Memory B cell (primary cell): Measurements from ENCODE around the gene KLHDC1.
"Not testable (repeated sequence)": the region's sequence is repeated elsewhere in the genome, so short reads cannot be mapped to it uniquely, and the experiment has no call there.

Experiments used
- ATAC-seq: fragments of 150-1000 bp; cut with Tn5 transposase; 2 replicates; pipeline ENCODE4 v1.10.0; 2021; ENCODE audit warnings: low read depth, mild to moderate bottlenecking, moderate library complexity
- DNase-seq, 2 donors: peaks; one replicate each; pipeline ENCODE4 v3.0.0; 2022; ENCODE audit warnings: low spot score in 2 of 2
- H3K27ac Mint-ChIP-seq: one replicate; pipeline ENCODE4 v1.8.0; 2022; ENCODE audit warnings: mild to moderate bottlenecking, moderate library complexity, mixed read lengths
- H3K27me3 Mint-ChIP-seq: one replicate; pipeline ENCODE4 v1.8.0; 2022; ENCODE audit warnings: mixed read lengths
- H3K36me3 Mint-ChIP-seq: one replicate; pipeline ENCODE4 v1.8.0; 2022; ENCODE audit warnings: mild to moderate bottlenecking, mixed read lengths
- H3K4me1 Mint-ChIP-seq: one replicate; pipeline ENCODE4 v1.8.0; 2022; ENCODE audit warnings: mixed read lengths
- H3K4me3 Mint-ChIP-seq: one replicate; pipeline ENCODE4 v1.8.0; 2022; ENCODE audit warnings: mild to moderate bottlenecking, moderate library complexity, mixed read lengths
- H3K9me3 Mint-ChIP-seq: one replicate; pipeline ENCODE4 v1.8.0; 2022; ENCODE audit warnings: mixed read lengths

Gene KLHDC1

DNA sequence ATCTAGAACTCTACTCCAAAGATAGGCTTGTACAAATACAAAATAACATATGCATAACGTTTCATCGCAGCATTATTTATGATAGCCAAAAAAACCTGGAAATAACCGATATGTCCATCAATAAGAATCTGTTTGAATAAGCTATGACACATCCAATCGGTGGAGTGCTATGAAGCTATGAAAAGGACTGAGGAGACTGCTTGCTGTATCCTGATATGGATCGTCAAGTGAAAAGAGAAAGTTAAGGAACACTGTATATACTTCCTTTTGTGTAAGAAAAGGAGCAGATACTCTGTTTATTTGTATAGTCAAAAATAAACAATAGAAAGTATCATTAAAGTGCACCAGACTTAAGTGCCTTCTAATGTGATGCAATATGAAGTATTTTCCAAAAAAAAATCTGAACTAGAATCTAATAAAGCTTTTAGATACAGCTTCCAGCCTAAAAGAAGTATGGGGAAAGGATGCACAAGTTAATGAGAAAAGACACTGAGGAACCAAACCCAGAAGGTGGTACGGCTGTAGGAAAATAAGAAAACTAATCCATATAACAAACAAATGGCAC is 645 bp upstream of the KLHDC1 start:
- Mint-ChIP-seq H3K36me3 (no peaks in the 10 kb centered on the region), H3K4me1 (peaks cover 11% of the 10 kb centered on the region)
- ATAC-seq, result no peak

DNA sequence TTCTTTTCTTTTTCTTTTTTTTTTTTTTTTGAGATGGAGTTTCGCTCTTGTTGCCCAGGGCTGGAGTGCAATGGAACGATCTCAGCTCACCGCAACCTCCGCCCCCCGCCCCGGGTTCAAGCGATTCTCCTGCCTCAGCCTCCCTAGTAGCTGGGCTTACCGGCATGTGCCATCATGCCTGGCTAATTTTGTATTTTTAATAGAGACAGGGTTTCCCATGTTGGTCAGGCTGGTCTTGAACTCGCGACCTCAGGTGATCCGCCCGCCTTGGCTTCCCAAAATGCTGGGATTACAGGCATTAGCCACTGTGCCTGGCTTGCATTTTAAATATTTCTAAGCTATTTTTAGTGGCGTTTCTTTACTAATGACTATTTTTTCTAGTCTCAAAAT is 810 bp downstream of the KLHDC1 start:
- not testable (repeated sequence) for H3K27me3 Mint-ChIP-seq, DNase-seq, ATAC-seq, H3K9me3 Mint-ChIP-seq, H3K4me1 Mint-ChIP-seq, H3K36me3 Mint-ChIP-seq
- Mint-ChIP-seq H3K27ac (peak overlapping the region; percentile 79), H3K4me3 (peak overlapping the region; percentile 89)

More for the DNA sequence above, 645 bp upstream of the KLHDC1 start:
- DNase-seq, result no peak
- Mint-ChIP-seq H3K9me3 (no peaks in the 10 kb centered on the region), H3K27me3 (no peaks in the 10 kb centered on the region), H3K27ac (peak overlapping the region; percentile 79), H3K4me3 (peak overlapping the region; percentile 89)

DNA sequence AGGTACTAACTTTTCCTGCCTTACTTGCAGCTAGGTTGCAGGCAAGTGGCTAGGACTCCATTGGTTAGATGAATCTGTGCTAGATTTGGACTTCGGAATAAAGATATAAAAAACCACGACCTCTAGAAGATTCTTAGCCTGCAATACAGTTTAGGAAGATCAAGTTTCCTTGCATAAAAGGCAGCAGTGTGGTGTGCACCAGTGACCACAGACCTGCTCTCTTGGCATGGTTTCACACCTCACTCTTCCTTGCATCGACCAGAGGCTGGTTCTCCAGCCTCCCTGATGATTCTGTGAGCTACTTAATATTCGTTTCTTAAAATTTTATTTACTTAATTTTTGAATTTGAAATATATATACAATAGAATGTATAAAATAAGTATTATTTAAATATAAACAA is 9.8 kb downstream of the KLHDC1 start:
- H3K27me3 Mint-ChIP-seq, result no peaks in the 10 kb centered on the region

DNA sequence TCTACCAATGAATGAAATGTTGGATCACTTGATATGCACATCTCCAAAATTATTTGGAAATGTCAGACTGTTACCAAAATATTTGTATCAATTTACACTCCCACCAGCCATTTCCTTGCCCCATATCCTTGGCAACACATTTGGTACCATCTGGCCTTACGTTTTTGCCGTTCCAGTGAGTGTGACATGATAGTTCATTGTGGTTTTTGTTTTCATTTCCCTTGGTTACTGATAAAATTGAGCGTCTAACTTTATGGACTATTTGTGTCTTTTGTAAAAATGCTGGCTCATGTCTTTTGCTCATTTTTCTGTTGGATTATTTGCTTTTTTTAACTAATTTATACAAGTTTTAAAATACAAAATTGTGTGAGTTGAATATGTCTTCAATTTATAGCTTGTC is 11.0 kb downstream of the KLHDC1 start:
- H3K36me3 Mint-ChIP-seq, result peaks cover 9% of the 10 kb centered on the region

More for the DNA sequence above, 9.8 kb downstream of the KLHDC1 start:
- Mint-ChIP-seq H3K4me1 (peaks cover 7% of the 10 kb centered on the region), H3K4me3 (no peak overlapping the region), H3K27ac (no peak overlapping the region), H3K9me3 (no peaks in the 10 kb centered on the region), H3K36me3 (peaks cover 9% of the 10 kb centered on the region)
- DNase-seq (no peak), ATAC-seq (no peak)

GRCh38 chr14:49704471-49704870 is 11.6 kb downstream of the KLHDC1 start:
- H3K4me1 Mint-ChIP-seq, H3K27ac Mint-ChIP-seq, DNase-seq, H3K4me3 Mint-ChIP-seq, H3K27me3 Mint-ChIP-seq, H3K36me3 Mint-ChIP-seq, ATAC-seq, H3K9me3 Mint-ChIP-seq: not testable (repeated sequence)

More for the DNA sequence above, 11.0 kb downstream of the KLHDC1 start:
- Mint-ChIP-seq H3K4me3 (no peak overlapping the region), H3K27ac (no peak overlapping the region), H3K27me3 (no peaks in the 10 kb centered on the region), H3K4me1 (peaks cover 7% of the 10 kb centered on the region), H3K9me3 (no peaks in the 10 kb centered on the region)
- no peak for DNase-seq
- ATAC-seq, result no peak

DNA sequence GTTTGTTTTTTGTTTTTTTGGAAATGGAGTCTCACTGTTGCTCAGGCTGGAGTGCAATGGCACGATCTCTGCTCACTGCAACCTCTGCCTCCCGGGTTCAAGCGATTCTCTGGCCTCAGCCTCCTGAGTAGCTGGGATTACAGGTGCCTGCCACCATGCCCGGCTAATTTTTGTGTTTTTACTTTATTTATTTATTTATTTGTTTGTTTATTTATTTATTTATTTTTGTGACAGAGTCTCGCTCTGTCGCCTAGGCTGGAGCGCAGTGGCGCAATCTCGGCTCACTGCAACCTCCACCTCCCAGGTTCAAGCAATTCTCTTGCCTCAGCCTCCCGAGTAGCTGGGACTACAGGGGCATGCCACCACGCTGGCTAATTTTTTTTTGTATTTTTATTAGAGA is 18.1 kb downstream of the KLHDC1 start:
- H3K4me1 Mint-ChIP-seq, DNase-seq, ATAC-seq, H3K27ac Mint-ChIP-seq, H3K27me3 Mint-ChIP-seq, H3K36me3 Mint-ChIP-seq, H3K9me3 Mint-ChIP-seq, H3K4me3 Mint-ChIP-seq: not testable (repeated sequence)

GRCh38 chr14:49720744-49721143 is 27.8 kb downstream of the KLHDC1 start:
- H3K27ac Mint-ChIP-seq, result no peak overlapping the region
- no peaks in the 10 kb centered on the region for H3K4me1 Mint-ChIP-seq
- DNase-seq (no peak), ATAC-seq (no peak)
- H3K4me3 Mint-ChIP-seq, result no peak overlapping the region
- peaks cover 35% of the 10 kb centered on the region for H3K36me3 Mint-ChIP-seq
- H3K27me3 Mint-ChIP-seq, result no peaks in the 10 kb centered on the region
- peaks cover 6% of the 10 kb centered on the region for H3K9me3 Mint-ChIP-seq

- H3K9me3 Mint-ChIP-seq, H3K27ac Mint-ChIP-seq, H3K27me3 Mint-ChIP-seq: not testable (repeated sequence)
These were observed 29.0 kb downstream of the KLHDC1 start for GRCh38 chr14:49721733-49722435.

GRCh38 chr14:49727171-49727570 is 34.3 kb downstream of the KLHDC1 start:
- Mint-ChIP-seq H3K27ac (no peak overlapping the region), H3K4me1 (no peaks in the 10 kb centered on the region), H3K9me3 (no peaks in the 10 kb centered on the region), H3K4me3 (no peak overlapping the region), H3K36me3 (peaks cover 17% of the 10 kb centered on the region), H3K27me3 (no peaks in the 10 kb centered on the region)
- ATAC-seq (no peak), DNase-seq (no peak)

More at GRCh38 chr14:49721733-49722435, 29.0 kb downstream of the KLHDC1 start:
- peaks cover 32% of the 10 kb centered on the region for H3K36me3 Mint-ChIP-seq
- DNase-seq, H3K4me1 Mint-ChIP-seq, ATAC-seq, H3K4me3 Mint-ChIP-seq: not testable (repeated sequence)

GRCh38 chr14:49732896-49733295 is 40.0 kb downstream of the KLHDC1 start:
- H3K27ac Mint-ChIP-seq, result no peak overlapping the region
- no peaks in the 10 kb centered on the region for H3K4me1 Mint-ChIP-seq
- no peak for DNase-seq
- no peak overlapping the region for H3K4me3 Mint-ChIP-seq
- H3K27me3 Mint-ChIP-seq, result no peaks in the 10 kb centered on the region
- no peak for ATAC-seq
- H3K9me3 Mint-ChIP-seq, result no peaks in the 10 kb centered on the region
- H3K36me3 Mint-ChIP-seq, result peaks cover 23% of the 10 kb centered on the region

DNA sequence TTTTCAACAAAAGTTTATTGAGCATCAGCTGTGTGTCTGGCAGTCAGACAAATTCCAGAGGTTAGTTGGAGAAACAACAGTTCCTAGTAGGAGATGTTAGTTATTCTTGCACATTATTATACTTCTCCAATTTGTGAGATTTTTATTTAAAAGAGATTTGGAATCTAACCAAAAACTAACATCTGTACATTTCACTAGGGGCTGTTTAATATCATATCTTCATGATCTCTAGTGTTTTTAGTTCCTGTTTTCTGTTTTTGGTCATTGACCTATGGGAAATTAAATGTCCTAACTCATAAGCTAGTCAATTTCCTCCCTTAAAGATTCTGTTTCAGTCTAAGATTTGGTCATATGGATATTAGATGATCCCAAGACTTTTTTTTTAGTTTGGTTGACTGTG is 40.9 kb downstream of the KLHDC1 start:
- Mint-ChIP-seq H3K4me1 (no peaks in the 10 kb centered on the region), H3K27ac (no peak overlapping the region), H3K36me3 (peaks cover 23% of the 10 kb centered on the region), H3K9me3 (no peaks in the 10 kb centered on the region), H3K4me3 (no peak overlapping the region), H3K27me3 (no peaks in the 10 kb centered on the region)
- DNase-seq (no peak), ATAC-seq (no peak)

- not testable (repeated sequence) for H3K27me3 Mint-ChIP-seq, H3K9me3 Mint-ChIP-seq, H3K27ac Mint-ChIP-seq, H3K4me3 Mint-ChIP-seq, ATAC-seq, DNase-seq, H3K4me1 Mint-ChIP-seq
- peaks cover 23% of the 10 kb centered on the region for H3K36me3 Mint-ChIP-seq
These were observed 42.7 kb downstream of the KLHDC1 start for GRCh38 chr14:49735669-49736068.

DNA sequence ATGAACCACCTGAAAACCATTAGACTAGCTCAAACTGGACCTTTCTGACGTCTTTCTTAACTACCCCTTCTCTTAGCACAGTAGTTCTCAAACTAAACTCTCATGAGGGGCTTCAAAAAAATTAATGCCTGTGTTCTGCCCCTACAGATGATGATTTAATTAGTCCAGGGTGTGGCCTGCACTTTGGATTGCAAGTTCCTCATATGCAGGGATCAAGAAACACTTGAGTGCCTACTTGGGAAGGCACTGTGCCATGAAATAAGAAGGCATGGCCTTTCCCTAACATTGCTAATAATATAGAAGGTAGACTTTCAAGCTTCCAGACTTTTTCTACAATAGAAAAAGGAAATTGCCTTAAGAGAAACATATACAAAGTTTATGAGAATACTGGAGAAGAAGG is 52.3 kb downstream of the KLHDC1 start:
- Mint-ChIP-seq H3K36me3 (peaks cover 26% of the 10 kb centered on the region), H3K4me3 (no peak overlapping the region), H3K27ac (no peak overlapping the region), H3K27me3 (no peaks in the 10 kb centered on the region), H3K4me1 (no peaks in the 10 kb centered on the region), H3K9me3 (no peaks in the 10 kb centered on the region)
- no peak for ATAC-seq
- no peak for DNase-seq

DNA sequence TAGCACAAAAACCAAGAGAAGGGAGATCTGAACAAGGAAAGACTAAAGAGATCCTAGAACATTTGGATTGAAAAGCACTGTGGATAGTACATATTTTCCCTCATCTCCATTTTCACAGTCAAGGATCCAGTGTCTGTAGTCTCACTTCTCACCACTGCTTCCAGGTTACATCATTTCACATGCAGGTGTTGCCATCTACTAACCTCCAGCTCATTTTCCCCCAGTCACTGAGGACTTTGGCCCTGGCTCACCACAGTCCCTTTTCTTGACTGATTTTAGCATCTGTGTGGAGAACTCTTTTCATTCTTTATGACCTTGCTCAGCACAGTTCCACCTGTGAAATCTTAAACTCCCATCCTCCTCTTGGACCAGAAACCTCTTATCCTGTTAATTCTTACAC is 53.6 kb downstream of the KLHDC1 start:
- H3K9me3 Mint-ChIP-seq, result not testable (repeated sequence)
- H3K36me3 Mint-ChIP-seq, result peaks cover 26% of the 10 kb centered on the region

GRCh38 chr14:49754570-49755097 is 61.7 kb downstream of the KLHDC1 start:
- peaks cover 4% of the 10 kb centered on the region for H3K9me3 Mint-ChIP-seq
- H3K27me3 Mint-ChIP-seq, result no peaks in the 10 kb centered on the region
- peaks cover 3% of the 10 kb centered on the region for H3K4me1 Mint-ChIP-seq
- H3K36me3 Mint-ChIP-seq, result peaks cover 3% of the 10 kb centered on the region
- DNase-seq (no peak), ATAC-seq (no peak)
- H3K4me3 Mint-ChIP-seq, result no peak overlapping the region
- H3K27ac Mint-ChIP-seq, result no peak overlapping the region

More for the DNA sequence above, 53.6 kb downstream of the KLHDC1 start:
- not testable (repeated sequence) for DNase-seq, H3K27me3 Mint-ChIP-seq, H3K27ac Mint-ChIP-seq, H3K4me1 Mint-ChIP-seq, H3K4me3 Mint-ChIP-seq, ATAC-seq
